HG03575 (cell line): ENCODE results near the gene CDH12.
"Not testable (repeated sequence)": the region's sequence is repeated elsewhere in the genome, so short reads cannot be mapped to it uniquely, and the experiment has no call there.

Experiments
- ATAC-seq: cut with Tn5 transposase; IDR thresholded peaks from one replicate; pipeline ENCODE4 v1.9.1; 2021; ENCODE audit not compliant: unreplicated experiment, insufficient number of reproducible peaks, low FRiP score; ENCODE audit errors: extremely low read depth

Gene CDH12

DNA sequence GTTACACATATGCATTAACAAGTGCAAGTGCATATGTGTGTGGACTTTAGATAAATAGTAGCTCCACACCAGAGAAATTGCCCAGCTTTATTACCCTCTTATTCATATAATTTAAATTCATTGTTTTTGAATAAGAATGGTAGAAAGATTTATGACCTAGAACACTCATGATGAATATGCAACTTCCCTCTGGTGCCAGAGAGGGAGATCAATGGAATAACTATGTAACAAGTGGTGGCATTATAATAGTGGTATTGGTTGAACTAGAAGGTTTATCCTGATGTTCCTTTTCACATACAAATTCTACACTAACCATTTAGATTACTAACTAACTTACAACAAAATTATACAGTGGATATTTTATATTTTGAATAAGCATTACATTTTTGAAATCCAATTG is 607.4 kb downstream of the CDH12 start:
- ATAC-seq: no peak

DNA sequence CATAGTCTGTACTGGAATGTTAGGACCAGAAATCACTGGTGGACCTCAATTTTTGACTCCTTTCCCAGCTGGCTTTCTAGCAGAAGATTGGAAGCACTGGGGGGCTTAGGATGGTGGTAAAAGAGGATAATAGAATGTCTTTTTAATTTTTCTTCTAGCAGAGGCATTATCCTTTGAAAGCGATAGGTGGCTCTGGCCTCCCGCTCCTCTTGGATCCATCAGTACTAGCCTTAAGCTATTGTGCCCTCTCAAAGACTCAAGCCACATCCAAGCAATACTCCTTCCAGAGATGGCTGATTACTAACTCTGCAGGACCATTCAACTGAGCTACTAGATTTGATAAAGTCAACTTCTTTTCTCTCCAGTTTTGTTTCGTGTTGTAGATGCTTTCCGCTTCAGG is 610.6 kb downstream of the CDH12 start:
- no peak for ATAC-seq

GRCh38 chr5:22238047-22238446 is 615.1 kb downstream of the CDH12 start:
- no peak for ATAC-seq

- ATAC-seq: no peak
Observed at GRCh38 chr5:22226423-22226822, 626.7 kb downstream of the CDH12 start.

DNA sequence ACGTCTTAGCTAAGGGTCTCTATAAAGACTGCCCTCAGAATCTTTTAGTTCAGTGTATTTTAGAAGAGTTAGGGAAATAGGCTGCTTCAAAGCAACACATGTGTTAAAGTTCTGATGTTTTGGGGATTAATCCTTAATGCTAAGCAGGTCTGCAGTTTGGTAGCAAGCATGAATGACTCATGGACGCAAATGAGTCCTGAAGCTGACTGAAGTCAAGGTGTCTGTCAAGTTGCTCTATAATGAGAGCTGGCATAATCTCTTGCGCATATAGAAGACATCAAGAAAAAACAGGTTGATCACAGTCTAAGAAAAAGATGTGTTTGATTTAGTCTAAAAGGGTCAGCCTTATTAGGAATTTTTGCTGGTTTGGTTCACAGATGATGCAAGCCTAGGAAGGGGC is 630.1 kb downstream of the CDH12 start:
- no peak for ATAC-seq

GRCh38 chr5:22213703-22214495 is 639.2 kb downstream of the CDH12 start:
- ATAC-seq: not testable (repeated sequence)

- ATAC-seq: not testable (repeated sequence)
Observed at GRCh38 chr5:22212254-22212991, 640.7 kb downstream of the CDH12 start.

DNA sequence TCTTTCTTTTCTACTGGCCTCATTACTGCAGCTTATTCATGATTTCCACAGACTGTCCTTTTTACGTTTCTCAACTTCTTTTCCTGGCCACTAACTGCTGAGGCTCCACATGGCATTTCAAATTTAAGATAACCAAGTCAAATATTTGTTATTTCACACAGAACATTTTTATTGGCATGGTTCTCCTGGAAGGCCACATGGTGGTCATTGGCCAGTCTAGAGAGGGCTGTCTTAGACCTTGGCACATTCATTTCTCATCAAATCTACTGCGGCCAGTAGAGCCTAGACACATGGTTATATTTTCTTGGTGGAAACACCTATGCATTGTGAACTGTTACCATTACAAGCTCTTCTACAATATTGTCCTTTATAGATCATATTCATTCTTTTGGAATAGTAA is 644.7 kb downstream of the CDH12 start:
- not testable (repeated sequence) for ATAC-seq

DNA sequence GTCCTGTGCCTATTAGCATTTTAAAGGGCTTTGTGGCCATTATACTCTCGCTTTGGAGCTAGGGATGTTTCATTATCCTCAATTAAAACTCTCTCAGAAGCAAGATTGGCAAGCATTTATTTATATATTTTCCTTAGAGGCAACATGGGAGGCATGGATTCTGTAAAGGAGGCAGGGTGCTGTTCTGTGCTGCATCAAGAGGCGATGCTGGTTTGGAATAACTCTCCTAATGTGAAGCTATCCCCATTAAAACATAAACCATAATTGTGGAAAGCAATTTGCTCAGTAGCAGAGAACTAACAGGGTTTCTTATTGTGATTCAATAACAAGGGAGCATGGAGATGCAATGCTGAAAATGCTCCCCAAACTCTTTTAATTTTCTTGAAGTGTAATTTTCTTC is 664.5 kb downstream of the CDH12 start:
- ATAC-seq: not testable (repeated sequence)

GRCh38 chr5:22187632-22188228 is 665.4 kb downstream of the CDH12 start:
- not testable (repeated sequence) for ATAC-seq

DNA sequence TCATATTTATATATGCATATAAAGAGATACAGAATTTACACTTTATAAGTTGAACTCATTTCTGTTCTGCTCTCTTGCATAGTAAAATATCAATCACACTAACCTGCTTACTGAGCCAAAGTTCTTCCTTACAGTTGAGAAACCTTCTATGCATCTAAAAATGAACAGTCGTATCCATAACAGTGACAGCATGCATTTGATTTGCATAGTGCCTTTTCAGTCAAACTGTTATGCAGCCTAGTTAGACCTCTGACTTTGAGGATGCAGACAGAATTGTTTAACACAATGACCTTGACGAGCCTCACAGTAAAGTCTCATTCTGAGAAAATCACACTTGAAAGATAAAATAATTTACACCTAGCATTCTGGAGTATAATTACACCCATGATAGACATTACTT is 683.9 kb downstream of the CDH12 start:
- not testable (repeated sequence) for ATAC-seq

- not testable (repeated sequence) for ATAC-seq
Observed at GRCh38 chr5:22168704-22169103, 684.4 kb downstream of the CDH12 start.

GRCh38 chr5:22165931-22166330 is 687.2 kb downstream of the CDH12 start:
- not testable (repeated sequence) for ATAC-seq

DNA sequence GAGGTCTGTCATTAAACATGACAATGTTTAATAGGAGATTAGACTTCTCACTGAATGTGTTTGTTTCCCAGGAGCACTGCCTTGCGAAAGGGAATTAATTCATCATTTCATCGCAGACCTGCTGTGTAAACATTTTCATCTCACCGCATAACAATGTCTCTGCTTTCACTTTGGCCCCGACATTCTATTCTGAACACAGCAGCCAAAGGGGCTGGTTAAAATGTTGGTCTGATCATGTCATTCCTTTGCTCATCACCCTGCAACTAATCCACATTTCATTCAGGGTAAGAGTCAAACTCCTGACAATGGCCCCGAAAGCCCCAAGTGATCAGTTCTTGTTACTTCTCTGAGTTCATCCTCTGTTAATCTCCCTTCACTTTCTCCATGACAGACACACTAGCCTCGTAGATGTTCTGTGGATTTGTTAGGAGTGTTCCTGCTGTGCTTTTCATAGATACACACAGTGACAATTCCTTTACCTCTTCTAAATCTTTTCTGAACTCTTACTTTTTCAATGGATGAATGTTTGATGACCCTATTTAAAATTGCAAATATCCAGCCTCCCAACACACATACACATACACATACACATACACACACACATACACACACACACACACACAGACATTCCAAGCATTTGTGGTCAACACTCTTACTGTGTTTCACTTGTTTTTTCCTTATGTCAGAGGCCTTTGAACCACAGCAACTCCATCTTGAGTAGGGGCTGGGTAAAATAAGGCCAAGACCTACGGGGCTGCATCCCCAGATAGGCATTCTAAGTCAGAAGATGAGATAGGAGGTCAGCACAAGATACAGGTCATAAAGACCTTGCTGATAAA is 688.0 kb downstream of the CDH12 start:
- ATAC-seq: not testable (repeated sequence)

- not testable (repeated sequence) for ATAC-seq
Observed at GRCh38 chr5:22156953-22157352, 696.2 kb downstream of the CDH12 start.

- ATAC-seq: not testable (repeated sequence)
Observed at GRCh38 chr5:22154779-22155178, 698.4 kb downstream of the CDH12 start.

DNA sequence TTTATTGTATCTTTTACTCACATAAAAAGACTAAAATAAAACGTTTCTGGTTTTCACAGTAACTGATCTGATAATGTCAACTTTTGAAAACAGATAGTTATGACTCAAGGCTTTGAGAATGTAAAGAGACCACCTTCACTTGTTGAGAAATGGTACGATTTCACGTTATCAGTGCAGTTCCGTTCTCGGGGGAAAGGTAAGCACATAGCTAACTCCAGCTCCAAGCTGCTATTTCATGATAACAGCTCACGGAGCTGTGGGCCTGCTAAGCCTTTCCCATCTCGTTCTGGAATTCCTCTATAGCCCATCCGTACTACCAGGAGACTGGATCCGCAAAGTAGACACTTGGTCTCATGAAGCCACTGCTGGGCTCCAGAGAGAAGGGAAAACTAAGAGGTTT is 701.3 kb downstream of the CDH12 start:
- not testable (repeated sequence) for ATAC-seq

- not testable (repeated sequence) for ATAC-seq
Observed at GRCh38 chr5:22140418-22140817, 712.7 kb downstream of the CDH12 start.
